Adipose tissue (tissue), 3 donors: ENCODE measurements around the gene HTR3D. TPM values are rescaled to one million over a fixed set of nuclear protein-coding genes. Genes with fewer than 3 reads are reported as not detected.
"Not testable (repeated sequence)": the region's sequence is repeated elsewhere in the genome, so short reads cannot be mapped to it uniquely, and the experiment has no call there.

Experiments used
- H3K27ac ChIP-seq: one replicate; pipeline ENCODE4 v1.5.1; 2013; ENCODE audit warnings: low read depth, low read length
- WGBS, 3 donors: extraction: QIAGEN DNeasy Blood & Tissue Kit; methylation state at CpG; one replicate each; pipeline ENCODE4 v1.1.7; 2013; 5-methylcytosine and 5-hydroxymethylcytosine counted together
- polyA plus RNA-seq, 3 donors: library from polyadenylated mRNA; stranded (reverse); fragments of 200-250 nt; gene quantifications; one replicate each; pipeline ENCODE4 v1.2.3, GENCODE V29; 2013
- donor health status: healthy with polysubstance abuse.
- donor health status: Bipolar disorder and iron deficiency.
- donor health status: healthy.

The HTR3D gene
- not detected for polyA plus RNA-seq

GRCh38 chr3:184031187-184031792 lies at the start of gene HTR3D:
HTR3D (plus strand) TSS chr3:184031742; CDS start chr3:184031742, 0 bp downstream.
- 57 to 61% (median 58%) methylated on average over 4 of the region's 4 CpGs for WGBS, 3 donors
- no peak within 1 kb of the TSS for H3K27ac ChIP-seq

- 85 to 87% (median 86%) methylated on average over 6 of the region's 6 CpGs for WGBS, 3 donors
- no peak overlapping the region for H3K27ac ChIP-seq
These were observed 49.4 kb upstream of the HTR3D start for GRCh38 chr3:183981990-183982644.

- H3K27ac ChIP-seq: no peak overlapping the region
- 86 to 95% (median 91%) methylated on average over 4 of the region's 4 CpGs for WGBS, 3 donors
These were observed 47.3 kb upstream of the HTR3D start for GRCh38 chr3:183984127-183984740.

- no peak overlapping the region for H3K27ac ChIP-seq
- 53 to 85% (median 83%) methylated on average over 11 of the region's 11 CpGs for WGBS, 3 donors
These were observed 46.5 kb upstream of the HTR3D start for GRCh38 chr3:183984749-183985729.

- 50 to 91% (median 88%) methylated on average over 11 of the region's 11 CpGs for WGBS, 3 donors
- no peak overlapping the region for H3K27ac ChIP-seq
These were observed 44.4 kb upstream of the HTR3D start for GRCh38 chr3:183987000-183987600.

- 86 to 87% (median 86%) methylated on average over 16 of the region's 16 CpGs for WGBS, 3 donors
These were observed 43.2 kb upstream of the HTR3D start for GRCh38 chr3:183988216-183988790.

GRCh38 chr3:183991403-183991802 lies 40.1 kb upstream of the HTR3D start:
- no peak overlapping the region for H3K27ac ChIP-seq
- 61 to 92% (median 85%) methylated on average over 5 of the region's 5 CpGs for WGBS, 3 donors

More at GRCh38 chr3:183988216-183988790, 43.2 kb upstream of the HTR3D start:
- H3K27ac ChIP-seq: no peak overlapping the region

- H3K27ac ChIP-seq: no peak overlapping the region
- 79 to 84% (median 81%) methylated on average over 3 of the region's 3 CpGs for WGBS, 3 donors
These were observed 29.8 kb upstream of the HTR3D start for GRCh38 chr3:184001761-184002160.

- WGBS, 3 donors: 91 to 94% (median 92%) methylated on average over 11 of the region's 11 CpGs
- no peak overlapping the region for H3K27ac ChIP-seq
These were observed 29.1 kb upstream of the HTR3D start for GRCh38 chr3:184002469-184002868.

- H3K27ac ChIP-seq: no peak overlapping the region
These were observed 28.2 kb upstream of the HTR3D start for GRCh38 chr3:184003187-184003967.

GRCh38 chr3:184004476-184004875 lies 27.1 kb upstream of the HTR3D start:
- no peak overlapping the region for H3K27ac ChIP-seq
- 72 to 100% (median 83%) methylated on average over 1 to 2 of the region's 2 CpGs for WGBS, 3 donors

More at GRCh38 chr3:184003187-184003967, 28.2 kb upstream of the HTR3D start:
- 88 to 90% (median 90%) methylated on average over 5 of the region's 5 CpGs for WGBS, 3 donors

- WGBS, 3 donors: 10 to 25% (median 16%) methylated on average over 11 of the region's 11 CpGs
- no peak overlapping the region for H3K27ac ChIP-seq
These were observed 25.5 kb upstream of the HTR3D start for GRCh38 chr3:184005941-184006507.

GRCh38 chr3:184007143-184007813 lies 24.3 kb upstream of the HTR3D start:
- H3K27ac ChIP-seq: not testable (repeated sequence)
- WGBS, 3 donors: 80 to 87% (median 84%) methylated on average over 11 of the region's 11 CpGs

- WGBS, 3 donors: 54 to 83% (median 80%) methylated on average over 3 of the region's 3 CpGs
These were observed 23.4 kb upstream of the HTR3D start for GRCh38 chr3:184008161-184008560.

GRCh38 chr3:184011230-184011876 lies 20.2 kb upstream of the HTR3D start:
- WGBS, 3 donors: 58 to 96% (median 92%) methylated on average over 4 of the region's 4 CpGs
- no peak overlapping the region for H3K27ac ChIP-seq

More at GRCh38 chr3:184008161-184008560, 23.4 kb upstream of the HTR3D start:
- no peak overlapping the region for H3K27ac ChIP-seq
